ENCODE measurements around the gene ZBTB7C. TPM values are rescaled to one million over a fixed set of nuclear protein-coding genes. Genes with fewer than 3 reads are reported as not detected.
A peak's percentile ranks its signal among the peaks of the same experiment; 100 is the strongest.

Gene ZBTB7C
- polyA plus RNA-seq, 1 donor (not counting 4 experiments of a cell fraction or from before 2014, with no cell fraction given), result 0.58 TPM

DNA sequence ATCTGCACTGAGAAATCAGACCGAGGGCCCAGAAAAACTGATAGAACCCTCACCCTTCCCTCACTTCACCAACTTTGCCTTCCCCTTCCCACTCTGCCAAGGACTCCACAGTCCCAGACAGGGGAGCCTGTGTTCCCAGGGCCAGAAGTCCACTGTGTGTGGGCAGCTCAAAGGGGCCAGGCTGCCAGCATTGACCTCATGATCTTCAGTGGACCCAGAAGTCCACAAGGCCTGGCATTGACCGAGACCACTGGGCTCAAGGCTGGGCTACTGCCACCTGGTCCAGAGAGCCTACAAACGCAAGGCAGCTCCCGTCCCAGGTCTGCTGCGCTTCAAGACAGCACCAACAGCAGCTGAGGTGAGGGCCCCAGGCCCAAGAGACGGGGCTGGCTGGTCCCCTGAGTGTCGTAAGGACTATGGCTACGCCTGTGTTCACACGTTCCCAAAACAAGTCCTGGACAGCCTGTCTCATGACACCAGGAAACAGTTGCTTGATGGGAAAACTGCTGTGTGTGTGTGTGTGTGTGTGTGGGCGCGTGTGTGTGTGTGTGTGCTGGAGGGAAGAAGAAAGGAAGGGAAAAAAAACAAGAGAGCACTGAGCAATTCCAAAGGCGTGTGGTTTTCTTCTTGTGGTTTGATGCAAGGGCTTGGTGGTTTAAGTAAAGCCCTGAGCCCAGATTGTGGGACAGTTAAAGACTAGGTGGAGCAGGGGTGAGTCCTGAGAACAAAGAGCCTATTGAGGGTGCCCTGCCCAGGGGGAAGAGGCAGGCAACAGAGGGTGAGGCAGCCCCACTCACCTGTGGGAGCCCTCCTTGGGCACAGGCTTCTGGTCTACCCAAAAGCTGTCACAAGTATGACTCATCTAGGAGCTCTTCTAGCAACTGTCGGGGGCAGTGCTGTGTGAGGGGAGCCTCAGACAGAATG is 46.6 kb upstream of the ZBTB7C start:
- Histone ChIP-seq H3K36me3 (ENCODE audit: control insufficient read depth in 2 of 2, extremely low read depth in 1 of 2, insufficient read depth in 2 of 2, low read length in 2 of 2) (no peaks in the 10 kb centered on the region), H3K79me2 (ENCODE audit: control insufficient read depth, insufficient read depth, low read length) (no peaks in the 10 kb centered on the region), H3K9me1 (ENCODE audit: control insufficient read depth, extremely low read depth, insufficient read depth, low read length) (no peaks in the 10 kb centered on the region), H2AFZ (ENCODE audit: control insufficient read depth, low read length) (peak overlapping the region; percentile 5), H4K20me1 (ENCODE audit: control insufficient read depth, extremely low read depth, insufficient read depth, low read length) (no peaks in the 10 kb centered on the region), H3K4me3 (ENCODE audit: control insufficient read depth in 2 of 3, extremely low read depth in 1 of 3, insufficient read depth in 2 of 3, low read depth in 1 of 3, low read length in 3 of 3) (no peak overlapping the region), H3K9me3 (ENCODE audit: control insufficient read depth, low read depth, low read length) (no peaks in the 10 kb centered on the region), H3K9ac (ENCODE audit: control insufficient read depth, extremely low read depth, insufficient read depth, low read length) (no peak overlapping the region), H3K4me2 (ENCODE audit: control insufficient read depth, extremely low read depth, insufficient read depth, low read depth, low read length) (peak overlapping the region; percentile 34), H3K4me1 (ENCODE audit: control insufficient read depth, extremely low read depth, insufficient read depth, low read length) (peaks cover 48% of the 10 kb centered on the region), H3K27ac (ENCODE audit: control insufficient read depth, insufficient read depth, low read length) (peak overlapping the region; percentile 56), H3K27me3 (ENCODE audit: control insufficient read depth, extremely low read depth, insufficient read depth, low read length) (no peaks in the 10 kb centered on the region)
- DNase-seq (ENCODE audit: low read depth, low spot score) (peak; percentile 95), FAIRE-seq (peak; percentile 87)
- TF ChIP-seq, protein P1, sequence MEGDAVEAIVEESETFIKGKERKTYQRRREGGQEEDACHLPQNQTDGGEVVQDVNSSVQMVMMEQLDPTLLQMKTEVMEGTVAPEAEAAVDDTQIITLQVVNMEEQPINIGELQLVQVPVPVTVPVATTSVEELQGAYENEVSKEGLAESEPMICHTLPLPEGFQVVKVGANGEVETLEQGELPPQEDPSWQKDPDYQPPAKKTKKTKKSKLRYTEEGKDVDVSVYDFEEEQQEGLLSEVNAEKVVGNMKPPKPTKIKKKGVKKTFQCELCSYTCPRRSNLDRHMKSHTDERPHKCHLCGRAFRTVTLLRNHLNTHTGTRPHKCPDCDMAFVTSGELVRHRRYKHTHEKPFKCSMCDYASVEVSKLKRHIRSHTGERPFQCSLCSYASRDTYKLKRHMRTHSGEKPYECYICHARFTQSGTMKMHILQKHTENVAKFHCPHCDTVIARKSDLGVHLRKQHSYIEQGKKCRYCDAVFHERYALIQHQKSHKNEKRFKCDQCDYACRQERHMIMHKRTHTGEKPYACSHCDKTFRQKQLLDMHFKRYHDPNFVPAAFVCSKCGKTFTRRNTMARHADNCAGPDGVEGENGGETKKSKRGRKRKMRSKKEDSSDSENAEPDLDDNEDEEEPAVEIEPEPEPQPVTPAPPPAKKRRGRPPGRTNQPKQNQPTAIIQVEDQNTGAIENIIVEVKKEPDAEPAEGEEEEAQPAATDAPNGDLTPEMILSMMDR (optimal IDR thresholded peaks at IDR 0.05 in 1 of 3, IDR thresholded peaks at IDR 0.05 in 1 of 3, conservative IDR thresholded peaks at IDR 0.05 in 1 of 3; ENCODE audit: extremely low read depth in 1 of 3, insufficient read depth in 2 of 3, low read length in 3 of 3), result no peak
- TF ChIP-seq EZH2 (IDR thresholded peaks at IDR 0.05; ENCODE audit: low read length), result no peak
- dilution Hi-C loops (cut with MboI; ENCODE audit: extremely low pct_ligation_motif_present, low sequenced_read_pairs), result no loop called here

DNA sequence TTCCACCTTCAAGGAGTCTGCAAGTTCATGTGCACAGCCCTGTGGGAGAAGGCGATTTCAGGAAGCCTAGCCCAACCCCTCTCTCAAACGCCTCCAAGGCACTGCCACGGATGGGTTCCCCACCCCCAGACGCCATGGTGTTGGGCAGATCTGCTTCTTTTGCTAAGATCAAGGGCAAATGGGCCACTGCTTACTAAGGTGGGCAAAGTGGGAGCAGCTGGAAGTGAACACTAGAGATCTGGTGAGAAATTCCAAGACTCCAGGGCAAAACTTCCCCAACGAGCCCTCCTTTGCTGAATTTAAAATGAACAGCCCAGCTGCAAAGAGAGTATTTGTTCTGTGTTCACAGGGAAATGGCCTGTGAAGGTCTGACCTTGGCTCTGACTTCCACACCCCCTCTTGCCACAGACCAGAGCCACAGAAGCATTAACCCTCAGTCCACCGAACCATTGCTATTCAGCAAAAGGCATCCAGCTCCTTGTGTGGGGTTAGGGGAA is 45.1 kb upstream of the ZBTB7C start:
- Histone ChIP-seq H3K4me3 (ENCODE audit: control insufficient read depth in 2 of 3, extremely low read depth in 1 of 3, insufficient read depth in 2 of 3, low read depth in 1 of 3, low read length in 3 of 3) (no peak overlapping the region), H3K36me3 (ENCODE audit: control insufficient read depth in 2 of 2, extremely low read depth in 1 of 2, insufficient read depth in 2 of 2, low read length in 2 of 2) (no peaks in the 10 kb centered on the region), H3K79me2 (ENCODE audit: control insufficient read depth, insufficient read depth, low read length) (no peaks in the 10 kb centered on the region), H2AFZ (ENCODE audit: control insufficient read depth, low read length) (no peak overlapping the region), H3K4me2 (ENCODE audit: control insufficient read depth, extremely low read depth, insufficient read depth, low read depth, low read length) (peak overlapping the region; percentile 59), H3K9me3 (ENCODE audit: control insufficient read depth, low read depth, low read length) (no peaks in the 10 kb centered on the region), H3K4me1 (ENCODE audit: control insufficient read depth, extremely low read depth, insufficient read depth, low read length) (peaks cover 42% of the 10 kb centered on the region), H3K9me1 (ENCODE audit: control insufficient read depth, extremely low read depth, insufficient read depth, low read length) (no peaks in the 10 kb centered on the region), H3K27ac (ENCODE audit: control insufficient read depth, insufficient read depth, low read length) (no peak overlapping the region), H3K9ac (ENCODE audit: control insufficient read depth, extremely low read depth, insufficient read depth, low read length) (no peak overlapping the region), H3K27me3 (ENCODE audit: control insufficient read depth, extremely low read depth, insufficient read depth, low read length) (peaks cover 2% of the 10 kb centered on the region), H4K20me1 (ENCODE audit: control insufficient read depth, extremely low read depth, insufficient read depth, low read length) (no peaks in the 10 kb centered on the region)
- TF ChIP-seq, protein P1 (optimal IDR thresholded peaks at IDR 0.05 in 1 of 3, IDR thresholded peaks at IDR 0.05 in 1 of 3, conservative IDR thresholded peaks at IDR 0.05 in 1 of 3; ENCODE audit: extremely low read depth in 1 of 3, insufficient read depth in 2 of 3, low read length in 3 of 3), result no peak
- TF ChIP-seq EZH2 (IDR thresholded peaks at IDR 0.05; ENCODE audit: low read length), result no peak
- DNase-seq (ENCODE audit: low read depth, low spot score) (no peak), FAIRE-seq (peak; percentile 51)
- dilution Hi-C loops (cut with MboI; ENCODE audit: extremely low pct_ligation_motif_present, low sequenced_read_pairs), result no loop called here
